SK-N-SH (cell line): Measurements from ENCODE around the gene NPRL2. TPM values are rescaled to one million over a fixed set of nuclear protein-coding genes. Genes with fewer than 3 reads are reported as not detected.

Experiments
- CTCF ChIA-PET: fragments of 300-600, 350-600 bp; formaldehyde crosslinking; extraction: SDS; loops from one replicate; lab custom pipeline; 2021; lab: Yijun Ruan, JAX
- POLR2A ChIA-PET: fragments of 350-600 bp; sonication (Branson Sonifier 250); formaldehyde crosslinking; extraction: SDS; loops from one replicate; lab custom pipeline; 2020; ENCODE audit warnings: antibody characterized with exemption, inconsistent platforms; lab: Yijun Ruan, JAX
- DNase-seq: peaks from one replicate; pipeline ENCODE4 v3.0.0; 2012
- H2AFZ ChIP-seq: fragments of 200-600 bp; sonication (generic); 2 replicates; pipeline ENCODE4 v1.8.1; 2016; ENCODE audit warnings: antibody characterized with exemption, mild to moderate bottlenecking, low read depth
- H3F3A ChIP-seq: fragments of 200-600 bp; sonication (generic); replicated peaks from 2 replicates; pipeline ENCODE3; 2016; ENCODE audit warnings: antibody characterized with exemption, mild to moderate bottlenecking; ENCODE audit not compliant: insufficient read depth
- H3K27ac ChIP-seq, 2 experiments: fragments of 200-500 bp in 1 of 2; fragments of 200-600 bp in 1 of 2; sonication (Bioruptor generic) in 1 of 2; sonication (generic), shearing (Covaris generic) in 1 of 2; 2 replicates each; pipeline versions ENCODE4 v1.5.1 to v1.6.1; 2014 to 2016; ENCODE audit warnings: low read depth in 2 of 2, inconsistent platforms in 1 of 2, low read length in 1 of 2, mild to moderate bottlenecking in 1 of 2, mixed read lengths in 1 of 2
- H3K27me3 ChIP-seq: fragments of 200-600 bp; sonication (generic), shearing (Covaris generic); 2 replicates; pipeline ENCODE4 v1.6.1; 2016; ENCODE audit warnings: mixed run types; ENCODE audit not compliant: insufficient read depth
- H3K36me3 ChIP-seq, 2 experiments: fragments of 200-500 bp in 1 of 2; fragments of 200-600 bp in 1 of 2; sonication (Bioruptor generic) in 1 of 2; sonication (generic) in 1 of 2; replicated peaks in 1 of 2; 2 replicates each; pipeline versions ENCODE3 to v1.5.1; 2014 to 2016; ENCODE audit warnings: low read length in 1 of 2, mild to moderate bottlenecking in 1 of 2; ENCODE audit not compliant: insufficient read depth in 2 of 2, control insufficient read depth in 1 of 2
- H3K4me1 ChIP-seq, 2 experiments: fragments of 200-500 bp in 1 of 2; fragments of 200-600 bp in 1 of 2; sonication (Bioruptor generic) in 1 of 2; sonication (generic), shearing (Covaris generic) in 1 of 2; 2 replicates each; pipeline versions ENCODE4 v1.5.1 to v1.6.1; 2014 to 2016; ENCODE audit warnings: low read depth in 1 of 2, low read length in 1 of 2, mixed run types in 1 of 2; ENCODE audit not compliant: insufficient read depth in 2 of 2, control insufficient read depth in 1 of 2
- H3K4me2 ChIP-seq: fragments of 200-600 bp; sonication (generic), shearing (Covaris generic); 2 replicates; pipeline ENCODE4 v1.6.1; 2017; ENCODE audit warnings: mixed run types
- H3K4me3 ChIP-seq, 2 experiments: fragments of 200-500 bp in 1 of 2; fragments of 200-600 bp in 1 of 2; sonication (Bioruptor generic) in 1 of 2; sonication (generic), shearing (Covaris generic) in 1 of 2; 2 replicates each; pipeline versions ENCODE4 v1.5.1 to v1.8.1; 2014 to 2016; ENCODE audit warnings: low read depth in 2 of 2, inconsistent platforms in 1 of 2, low read length in 1 of 2, mild to moderate bottlenecking in 1 of 2, mixed read lengths in 1 of 2, moderate library complexity in 1 of 2
- H3K79me2 ChIP-seq: fragments of 200-600 bp; sonication (generic); 2 replicates; pipeline ENCODE4 v1.8.1; 2017; ENCODE audit warnings: mild to moderate bottlenecking; ENCODE audit not compliant: insufficient read depth
- H3K9ac ChIP-seq: fragments of 200-600 bp; sonication (generic); 2 replicates; pipeline ENCODE4 v1.6.1; 2017; ENCODE audit warnings: mixed run types
- H3K9me2 ChIP-seq: fragments of 200-600 bp; sonication (generic); 2 replicates; pipeline ENCODE4 v1.6.1; 2017; ENCODE audit warnings: mixed run types
- H3K9me3 ChIP-seq: fragments of 200-600 bp; sonication (generic); 2 replicates; pipeline ENCODE4 v1.6.1; 2017; ENCODE audit warnings: mixed run types, mild to moderate bottlenecking, moderate library complexity
- H4K20me1 ChIP-seq: fragments of 200-600 bp; sonication (generic); 2 replicates; pipeline ENCODE4 v1.6.1; 2017; ENCODE audit warnings: mild to moderate bottlenecking, mixed run types; ENCODE audit not compliant: insufficient read depth
- GABPA ChIP-seq: IDR thresholded peaks from 2 replicates; pipeline ENCODE4 v1.4.0; 2012; ENCODE audit warnings: low read depth, mild to moderate bottlenecking
- YY1 ChIP-seq: IDR thresholded peaks from 2 replicates; pipeline ENCODE4 v1.4.0; 2012; ENCODE audit warnings: low read depth, mild to moderate bottlenecking
- WGBS: methylation state at CpG from one replicate; pipeline ENCODE4 v1.1.6; 2017; ENCODE audit warnings: low lambda C conversion rate; 5-methylcytosine and 5-hydroxymethylcytosine counted together
- polyA plus RNA-seq, 3 experiments: library from polyadenylated mRNA; depleted of rRNA; stranded (reverse); fragments of >200 nt; gene quantifications; 2 replicates each; pipeline ENCODE4 v1.2.3, GENCODE V29; 2012
- TF ChIP-seq, protein P1 (sequence below): fragments of 200-600 bp; sonication (generic); IDR thresholded peaks from 2 replicates; pipeline ENCODE4 v1.6.1; 2017; ENCODE audit warnings: antibody characterized with exemption, mild to moderate bottlenecking, moderate library complexity
- TF ChIP-seq, protein P2 (sequence below): fragments of 150-350 bp; IDR thresholded peaks from 2 replicates; pipeline ENCODE4 v1.6.1; 2017; ENCODE audit warnings: antibody characterized with exemption, low read length, low read depth, borderline replicate concordance

Gene NPRL2
- polyA plus RNA-seq, 1 of the 3 experiments (the other 2 are of a cell fraction) = 43.6 TPM

DNA sequence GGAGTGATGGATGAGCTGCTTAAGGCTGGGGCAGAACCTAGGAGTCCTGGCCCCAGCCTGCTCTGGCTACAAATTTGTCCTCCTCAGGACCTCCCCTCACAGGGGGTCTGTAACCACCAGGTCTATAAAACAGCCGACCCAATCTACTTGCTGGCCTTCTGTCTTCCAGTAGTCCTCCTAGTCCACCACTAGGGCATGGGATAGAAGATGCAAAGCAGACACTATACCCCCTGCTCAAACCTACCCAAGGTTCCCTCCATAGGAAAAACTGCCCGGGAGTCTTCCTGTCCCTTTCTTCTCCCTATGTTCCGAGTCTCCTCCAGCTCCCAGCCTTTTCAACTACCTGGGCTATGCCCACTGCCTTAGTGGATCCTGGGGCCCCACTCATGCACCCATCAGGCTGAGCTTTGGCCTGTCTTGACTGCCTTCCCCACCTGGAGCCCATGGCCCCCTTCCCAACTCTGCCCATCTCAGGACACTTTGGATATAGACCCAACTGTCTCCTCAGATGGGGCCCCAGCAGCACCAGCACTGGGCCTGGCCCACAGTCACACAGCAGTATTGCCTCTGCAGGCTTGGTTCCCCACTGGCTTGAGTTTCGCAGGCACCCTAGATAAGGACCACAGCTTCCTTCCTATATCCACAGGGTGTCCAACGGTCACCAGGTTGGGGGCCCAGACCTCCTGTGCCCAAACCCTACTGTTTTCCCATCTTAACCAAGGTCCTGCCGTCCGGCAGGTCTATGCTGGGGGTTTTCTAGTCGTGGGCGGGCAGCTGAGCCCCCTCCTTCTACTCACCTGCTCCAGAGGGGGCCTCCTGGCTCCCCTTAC, 52.5 kb downstream of the NPRL2 start:
- Histone ChIP-seq H3K4me2 (peak overlapping the region; percentile 95), H3K9me2 (no peaks in the 10 kb centered on the region), H3K36me3 (peaks cover 0 to 6% of the 10 kb centered on the region in 2 experiments), H2AFZ (peak overlapping the region; percentile 98; the same call in 1 of the 2 replicates), H3K27ac (peak overlapping the region; percentile 62 to 84; a peak in 2 of 4 replicates), H3K9me3 (no peaks in the 10 kb centered on the region), H3K79me2 (peaks cover 7% of the 10 kb centered on the region; the same call in 1 of the 2 replicates), H3K4me3 (peak overlapping the region; percentile 84 to 87), H4K20me1 (no peaks in the 10 kb centered on the region), H3F3A (no peaks in the 10 kb centered on the region), H3K9ac (peak overlapping the region; percentile 79), H3K4me1 (peaks cover 10 to 34% of the 10 kb centered on the region in 2 experiments; a peak in 2 of 4 replicates), H3K27me3 (no peaks in the 10 kb centered on the region)
- peak; percentile 42 for DNase-seq
- 75% methylated on average over 5 of the region's 9 CpGs for WGBS
- POLR2A ChIA-PET = no interaction called here
- TF ChIP-seq, protein P1, sequence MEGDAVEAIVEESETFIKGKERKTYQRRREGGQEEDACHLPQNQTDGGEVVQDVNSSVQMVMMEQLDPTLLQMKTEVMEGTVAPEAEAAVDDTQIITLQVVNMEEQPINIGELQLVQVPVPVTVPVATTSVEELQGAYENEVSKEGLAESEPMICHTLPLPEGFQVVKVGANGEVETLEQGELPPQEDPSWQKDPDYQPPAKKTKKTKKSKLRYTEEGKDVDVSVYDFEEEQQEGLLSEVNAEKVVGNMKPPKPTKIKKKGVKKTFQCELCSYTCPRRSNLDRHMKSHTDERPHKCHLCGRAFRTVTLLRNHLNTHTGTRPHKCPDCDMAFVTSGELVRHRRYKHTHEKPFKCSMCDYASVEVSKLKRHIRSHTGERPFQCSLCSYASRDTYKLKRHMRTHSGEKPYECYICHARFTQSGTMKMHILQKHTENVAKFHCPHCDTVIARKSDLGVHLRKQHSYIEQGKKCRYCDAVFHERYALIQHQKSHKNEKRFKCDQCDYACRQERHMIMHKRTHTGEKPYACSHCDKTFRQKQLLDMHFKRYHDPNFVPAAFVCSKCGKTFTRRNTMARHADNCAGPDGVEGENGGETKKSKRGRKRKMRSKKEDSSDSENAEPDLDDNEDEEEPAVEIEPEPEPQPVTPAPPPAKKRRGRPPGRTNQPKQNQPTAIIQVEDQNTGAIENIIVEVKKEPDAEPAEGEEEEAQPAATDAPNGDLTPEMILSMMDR = 0 out of 2 replicates have a peak, but pooled peaks have one; percentile 23
- TF ChIP-seq YY1 = no peak
- CTCF ChIA-PET = interaction anchor here (0.6 to 7.7 kb wide), 9 partner anchors 20 to 253 kb away, joined by 3 to 45 read pairs (median 7); partner anchors contain the start of gene LSMEM2

DNA sequence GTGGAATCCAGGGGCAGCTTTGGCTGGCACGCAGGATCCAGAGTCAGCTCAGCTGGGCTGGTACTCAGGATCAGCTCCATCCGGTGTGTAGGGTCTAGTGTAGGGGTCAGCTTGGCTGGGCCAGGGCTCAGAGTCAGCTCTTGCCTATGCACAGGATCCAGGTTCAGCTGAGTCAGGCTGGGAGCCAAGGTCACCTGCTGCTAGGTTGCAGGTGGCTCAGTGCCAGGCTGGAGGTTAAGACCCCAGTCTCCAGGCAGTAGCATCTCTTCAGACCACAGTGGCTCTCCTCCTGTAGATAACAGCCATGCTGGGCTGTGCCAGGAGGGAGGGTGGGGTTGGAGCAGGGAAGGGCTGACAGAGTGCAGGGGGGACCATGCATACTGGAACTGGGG, 53.2 kb downstream of the NPRL2 start:
- ChIA-PET POLR2A (no interaction called here), CTCF (interaction anchor here (1.3 to 3.4 kb wide), 4 partner anchors 19 to 103 kb away, joined by 6 to 16 read pairs (median 9); partner anchors contain the start of gene LSMEM2)
- no peak overlapping the region for H3K4me3 ChIP-seq
- 100% methylated on average over 1 of the region's 2 CpGs for WGBS
- H3K9ac ChIP-seq = no peak overlapping the region
- H3K4me1 ChIP-seq = peaks cover 13 to 33% of the 10 kb centered on the region in 2 experiments; a peak in 3 of 4 replicates
- no peaks in the 10 kb centered on the region for H3K9me3 ChIP-seq
- no peaks in the 10 kb centered on the region for H3K27me3 ChIP-seq
- no peaks in the 10 kb centered on the region for H3K9me2 ChIP-seq
- H3K27ac ChIP-seq = no peak overlapping the region
- peaks cover 7% of the 10 kb centered on the region; the same call in 1 of the 2 replicates for H3K79me2 ChIP-seq
- no peak overlapping the region for H2AFZ ChIP-seq
- H3F3A ChIP-seq = no peaks in the 10 kb centered on the region
- H4K20me1 ChIP-seq = no peaks in the 10 kb centered on the region
- no peak overlapping the region for H3K4me2 ChIP-seq
- H3K36me3 ChIP-seq = peaks cover 0 to 6% of the 10 kb centered on the region in 2 experiments
- DNase-seq = no peak
- TF ChIP-seq GABPA = no peak
- TF ChIP-seq, protein P2, sequence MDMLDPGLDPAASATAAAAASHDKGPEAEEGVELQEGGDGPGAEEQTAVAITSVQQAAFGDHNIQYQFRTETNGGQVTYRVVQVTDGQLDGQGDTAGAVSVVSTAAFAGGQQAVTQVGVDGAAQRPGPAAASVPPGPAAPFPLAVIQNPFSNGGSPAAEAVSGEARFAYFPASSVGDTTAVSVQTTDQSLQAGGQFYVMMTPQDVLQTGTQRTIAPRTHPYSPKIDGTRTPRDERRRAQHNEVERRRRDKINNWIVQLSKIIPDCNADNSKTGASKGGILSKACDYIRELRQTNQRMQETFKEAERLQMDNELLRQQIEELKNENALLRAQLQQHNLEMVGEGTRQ = no peak

Other genes starting within 250 kb of the NPRL2 start
- 23.9 and 30.4 TPM in 2 replicates for gene SEMA3F, start 195.5 kb downstream of the NPRL2 start, polyA plus RNA-seq (2012; rRNA removed)
- gene GNAT1, start 159.2 kb downstream of the NPRL2 start, polyA plus RNA-seq (2012; rRNA removed) = not detected in 2 replicates
- gene SLC38A3, start 145.5 kb downstream of the NPRL2 start, polyA plus RNA-seq (2012; rRNA removed) = 0.84 and 0.89 TPM in 2 replicates
- gene GNAI2, start 114.6 kb downstream of the NPRL2 start, polyA plus RNA-seq (2012; rRNA removed) = 641 and 649 TPM in 2 replicates
- gene SEMA3B, start 81.6 kb downstream of the NPRL2 start, polyA plus RNA-seq (2012; rRNA removed) = 12.4 and 14.9 TPM in 2 replicates
- 0.03 TPM in 1 of 2 replicates, not detected in the other for gene LSMEM2, start 71.7 kb downstream of the NPRL2 start, polyA plus RNA-seq (2012; rRNA removed)
- 52.4 and 73.2 TPM in 2 replicates for gene IFRD2, start 58.3 kb downstream of the NPRL2 start, polyA plus RNA-seq (2012; rRNA removed)
- gene HYAL3, start 51.4 kb downstream of the NPRL2 start, polyA plus RNA-seq (2012; rRNA removed) = 7.8 and 8.4 TPM in 2 replicates
- gene NAA80, start 51.4 kb downstream of the NPRL2 start, polyA plus RNA-seq (2012; rRNA removed) = 10.4 and 10.5 TPM in 2 replicates
- gene HYAL1, start 47.2 kb downstream of the NPRL2 start, polyA plus RNA-seq (2012; rRNA removed) = 0.30 and 0.49 TPM in 2 replicates
- gene HYAL2, start 28.0 kb downstream of the NPRL2 start, polyA plus RNA-seq (2012; rRNA removed) = 135 and 151 TPM in 2 replicates
- gene TUSC2, start 22.6 kb downstream of the NPRL2 start, polyA plus RNA-seq (2012; rRNA removed) = 58.7 and 79.3 TPM in 2 replicates
- 28.1 and 32.3 TPM in 2 replicates for gene RASSF1, start 9.9 kb downstream of the NPRL2 start, polyA plus RNA-seq (2012; rRNA removed)
- gene ZMYND10, start 5.0 kb downstream of the NPRL2 start, polyA plus RNA-seq (2012; rRNA removed) = 0.83 and 0.95 TPM in 2 replicates
- gene CYB561D2, start 87 bp upstream of the NPRL2 start, polyA plus RNA-seq (2012; rRNA removed) = 40.7 and 46.5 TPM in 2 replicates
- gene TMEM115, start 8.7 kb upstream of the NPRL2 start, polyA plus RNA-seq (2012; rRNA removed) = 47.8 and 49.2 TPM in 2 replicates
- 1.1 and 2.8 TPM in 2 replicates for gene CACNA2D2, start 152.9 kb upstream of the NPRL2 start, polyA plus RNA-seq (2012; rRNA removed)
- gene C3orf18, start 217.0 kb upstream of the NPRL2 start, polyA plus RNA-seq (2012; rRNA removed) = 19.7 and 27.2 TPM in 2 replicates
- 15.4 and 21.7 TPM in 2 replicates for gene HEMK1, start 218.7 kb upstream of the NPRL2 start, polyA plus RNA-seq (2012; rRNA removed)